AG04449 (cell line): ENCODE measurements around the gene KCNC2.

Source experiments
- CTCF ChIA-PET: fragments of 350-600 bp; formaldehyde crosslinking; extraction: SDS; loops from one replicate; lab custom pipeline; 2021; ENCODE audit warnings: antibody characterized with exemption; lab: Yijun Ruan, JAX
- POLR2A ChIA-PET: fragments of 400-600, 350-600 bp; formaldehyde crosslinking; extraction: SDS; loops from one replicate; lab custom pipeline; 2020; ENCODE audit warnings: antibody characterized with exemption, inconsistent platforms; lab: Yijun Ruan, JAX
- DNase-seq: peaks from one replicate; pipeline ENCODE4 v3.0.0-alpha.2; 2010; ENCODE audit warnings: low read depth, low spot score
- H3K4me3 ChIP-seq: 2 replicates; pipeline ENCODE4 v1.5.1; 2011; ENCODE audit warnings: low read depth, mild to moderate bottlenecking, control low read depth, low read length
- CTCF ChIP-seq: IDR thresholded peaks from one replicate; pipeline ENCODE4 v1.5.1; 2011; ENCODE audit warnings: mild to moderate bottlenecking, moderate library complexity, low read length, control low read depth, inconsistent platforms; ENCODE audit not compliant: insufficient read depth; ENCODE audit errors: missing control alignments

The KCNC2 gene

GRCh38 chr12:74999474-74999873 is 210.2 kb downstream of the KCNC2 start:
- H3K4me3 ChIP-seq, result no peak overlapping the region
- no peak for TF ChIP-seq CTCF
- no peak for DNase-seq
- POLR2A ChIA-PET, result no interaction called here
- CTCF ChIA-PET, result no interaction called here
